LNCAP (cell line): ENCODE results near the gene TCP11L1.

Experiments
- CTCF ChIP-seq: fragments of 450-650 bp; IDR thresholded peaks from 2 replicates; pipeline ENCODE4 v1.5.1; 2017; ENCODE audit warnings: mild to moderate bottlenecking

TCP11L1 gene

GRCh38 chr11:33089776-33090175, 50.4 kb downstream of the TCP11L1 start:
- no peak for TF ChIP-seq CTCF

- no peak for TF ChIP-seq CTCF
Observed at GRCh38 chr11:33094157-33094556, 54.8 kb downstream of the TCP11L1 start.

- no peak for TF ChIP-seq CTCF
Observed at GRCh38 chr11:33103836-33104235, 64.5 kb downstream of the TCP11L1 start.

- TF ChIP-seq CTCF: no peak
Observed at GRCh38 chr11:33109294-33109895, 70.0 kb downstream of the TCP11L1 start.

GRCh38 chr11:33110083-33110482, 70.7 kb downstream of the TCP11L1 start:
- no peak for TF ChIP-seq CTCF

- no peak for TF ChIP-seq CTCF
Observed at GRCh38 chr11:33116535-33116934, 77.2 kb downstream of the TCP11L1 start.
